Hepatocyte (in vitro differentiated cells): ENCODE measurements around the gene ACTL10.

ENCODE experiments used
- CTCF ChIP-seq: fragments of 200-600 bp; sonication (generic); IDR thresholded peaks from 2 replicates; pipeline ENCODE4 v1.5.1; 2016; ENCODE audit warnings: antibody characterized with exemption, mild to moderate bottlenecking; ENCODE audit not compliant: poor library complexity
- EZH2 ChIP-seq: fragments of 200-600 bp; sonication (generic); IDR thresholded peaks from 2 replicates; pipeline ENCODE4 v1.6.1; 2016; ENCODE audit warnings: antibody characterized with exemption, mild to moderate bottlenecking, borderline replicate concordance

- TF ChIP-seq EZH2 (no peak), CTCF (no peak)
Measured at GRCh38 chr20:33621717-33622400, 44.9 kb upstream of the ACTL10 start.
